Stimulated activated CD4-positive, alpha-beta T cell treated with anti-CD3 and anti-CD28 coated beads, Interleukin-1b, Interleukin-23, amount 100 ng/mL, for 1 hour (primary cell): Measurements from ENCODE around the gene KIAA1671.

Source experiments
- DNase-seq, 2 donors: peaks; one replicate each; pipeline ENCODE4 v3.0.0-alpha.2; 2020; ENCODE audit warnings: low read depth in 2 of 2

KIAA1671 gene

DNA sequence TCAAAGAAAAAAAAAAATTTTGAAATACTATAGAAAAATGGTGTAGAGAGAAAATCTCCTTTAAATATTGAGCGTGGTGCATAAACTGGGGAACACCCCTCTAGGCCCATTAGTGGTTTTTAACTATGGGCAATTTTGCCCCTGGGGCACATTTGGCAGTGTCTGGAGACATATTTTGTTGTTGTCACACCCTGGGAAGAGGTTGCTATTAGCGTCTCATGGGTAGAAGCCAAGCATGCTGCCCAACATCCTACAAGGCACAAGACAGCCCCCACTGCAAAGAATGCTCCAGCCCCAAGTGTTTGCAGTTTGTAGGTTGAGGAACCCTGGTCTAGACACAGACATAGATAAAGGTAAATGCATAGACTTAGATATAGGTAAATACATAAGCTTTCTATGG, 92.6 kb downstream of the KIAA1671 start:
- DNase-seq: no peak

DNA sequence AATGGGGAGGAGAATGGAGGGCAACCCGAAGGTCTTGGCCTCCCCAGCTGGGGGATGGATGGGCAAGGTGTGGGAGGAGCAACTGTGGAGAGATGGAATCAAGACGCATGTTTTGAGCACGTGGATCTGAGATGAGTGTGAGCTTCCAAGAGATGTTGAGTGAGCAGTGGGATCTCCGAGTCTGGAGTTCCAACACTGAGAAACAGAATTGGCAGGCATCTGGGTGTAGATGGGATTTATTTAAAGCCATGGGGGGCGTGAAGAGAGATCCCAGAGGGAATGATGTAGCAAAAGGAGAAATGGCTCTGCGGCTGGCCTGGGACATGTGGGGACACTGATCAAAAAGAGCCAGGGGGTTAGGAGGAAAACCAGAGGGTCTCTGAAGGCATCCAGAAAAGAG, 95.6 kb downstream of the KIAA1671 start:
- no peak for DNase-seq

GRCh38 chr22:25048659-25049647, 96.4 kb downstream of the KIAA1671 start:
- DNase-seq: peak; percentile 37 to 52

GRCh38 chr22:25049770-25050169, 97.3 kb downstream of the KIAA1671 start:
- DNase-seq: no peak

DNA sequence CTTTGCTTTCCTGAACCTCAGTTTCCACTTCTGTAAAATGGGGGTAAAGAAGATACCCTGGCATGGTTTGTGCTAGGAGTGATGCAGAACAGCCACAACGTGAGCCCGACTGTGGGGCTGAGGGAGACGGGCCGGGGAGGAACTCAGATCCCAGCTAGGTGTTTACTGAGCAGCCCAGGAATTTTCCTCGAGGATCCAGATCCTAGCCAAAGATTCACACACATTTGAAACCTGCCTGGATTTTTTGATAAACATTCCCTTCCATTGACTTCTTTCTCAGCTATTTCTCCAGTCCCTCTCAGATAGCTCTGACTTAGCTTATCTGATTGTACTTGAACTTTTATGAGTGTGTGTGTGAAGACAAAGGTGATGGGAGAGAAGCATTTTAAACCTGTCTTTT, 98.0 kb downstream of the KIAA1671 start:
- DNase-seq: no peak

GRCh38 chr22:25051073-25051472, 98.6 kb downstream of the KIAA1671 start:
- DNase-seq: no peak

GRCh38 chr22:25051983-25052710, 99.6 kb downstream of the KIAA1671 start:
- DNase-seq: no peak

GRCh38 chr22:25053153-25053805, 100.8 kb downstream of the KIAA1671 start:
- DNase-seq: no peak

- DNase-seq: no peak
These were observed 102.5 kb downstream of the KIAA1671 start for GRCh38 chr22:25054943-25055511.

GRCh38 chr22:25057013-25057881, 104.7 kb downstream of the KIAA1671 start:
- DNase-seq: peak; percentile 39 to 71

GRCh38 chr22:25059438-25059837, 106.9 kb downstream of the KIAA1671 start:
- DNase-seq: no peak

GRCh38 chr22:25060522-25061071, 108.1 kb downstream of the KIAA1671 start:
- DNase-seq: no peak

DNA sequence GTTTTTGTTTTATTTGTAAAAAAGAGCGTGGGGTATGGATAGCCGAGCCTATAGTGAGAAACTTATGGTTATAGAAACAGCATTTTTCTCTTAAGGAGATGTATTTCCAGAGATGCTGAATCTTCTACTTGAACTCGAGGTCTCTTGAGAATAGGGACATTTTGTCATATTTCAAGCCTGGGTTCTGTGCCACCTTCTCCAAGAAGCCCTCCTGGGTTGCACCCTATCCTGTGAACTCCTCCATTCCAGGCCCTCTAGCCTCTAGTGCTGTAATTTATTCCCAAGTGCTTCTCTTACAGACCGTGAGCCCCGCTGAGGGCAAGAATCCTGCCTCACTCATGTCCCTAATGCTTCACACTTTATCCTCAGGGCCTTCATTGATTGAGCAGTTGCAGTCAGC, 108.6 kb downstream of the KIAA1671 start:
- no peak for DNase-seq

- no peak for DNase-seq
These were observed 109.3 kb downstream of the KIAA1671 start for GRCh38 chr22:25061605-25062376.

GRCh38 chr22:25062386-25063085, 110.0 kb downstream of the KIAA1671 start:
- DNase-seq: peak in 1 of 2 donors; percentile 58

DNA sequence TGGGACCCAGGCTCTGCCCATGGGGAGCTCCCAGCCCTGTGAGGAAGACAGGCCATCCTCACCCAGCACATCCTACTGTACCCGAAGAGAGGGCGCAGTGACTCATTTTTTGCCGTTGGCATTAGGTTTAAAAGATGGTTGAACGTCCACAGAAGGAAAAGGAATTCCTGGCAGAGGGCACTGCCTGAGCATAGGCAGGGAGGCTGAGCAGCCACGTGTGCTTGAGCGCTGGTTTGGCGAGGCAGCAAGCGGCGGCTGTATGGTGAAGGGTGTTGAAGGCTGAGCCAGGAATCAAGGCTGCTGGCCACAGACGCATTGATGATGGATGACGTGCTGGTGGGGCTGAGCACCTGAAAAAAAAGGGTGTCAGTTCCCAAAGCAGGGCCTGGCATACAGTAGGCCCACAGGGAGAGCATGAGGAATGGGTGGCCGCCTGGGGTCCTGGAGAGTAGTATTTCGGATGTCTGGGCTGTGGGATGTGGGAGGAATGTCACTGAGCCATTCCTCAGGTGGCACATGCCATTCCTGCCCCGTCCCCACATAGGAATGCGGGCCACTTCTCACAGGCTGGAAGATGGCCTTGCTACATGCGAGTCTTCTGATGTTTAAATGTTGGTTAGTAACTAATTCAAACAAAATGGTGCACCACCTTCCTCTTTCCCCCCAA, 112.5 kb downstream of the KIAA1671 start:
- DNase-seq: no peak

GRCh38 chr22:25066861-25067435, 114.4 kb downstream of the KIAA1671 start:
- DNase-seq: no peak

DNA sequence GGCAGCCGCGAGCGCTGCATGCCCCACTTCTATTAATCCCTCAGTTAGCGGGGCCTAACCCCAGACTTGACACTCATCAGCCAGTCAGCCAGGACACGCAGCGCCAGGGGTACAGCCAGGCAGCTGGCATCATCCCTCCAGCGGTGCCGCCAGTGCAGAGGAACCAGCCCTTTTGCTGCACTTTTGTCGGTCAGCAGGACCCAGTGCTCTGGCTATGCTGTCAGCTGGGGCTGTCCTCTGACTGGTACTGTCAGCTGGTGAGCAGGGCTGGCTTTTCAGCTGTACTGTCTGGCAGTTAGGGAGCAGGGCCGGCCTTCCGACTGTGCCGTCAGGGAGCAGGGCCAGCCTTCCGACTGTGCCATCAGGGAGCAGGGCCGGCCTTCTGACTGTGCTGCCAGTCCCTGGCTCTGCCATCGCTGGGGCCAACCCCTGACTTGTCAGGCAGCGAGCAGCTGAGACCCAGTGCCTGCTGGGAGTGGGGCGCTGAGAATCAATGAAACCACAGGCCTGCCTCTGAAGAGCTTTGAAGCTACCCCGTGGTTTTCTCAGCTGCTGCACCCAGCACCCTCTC, 115.4 kb downstream of the KIAA1671 start:
- peak in 1 of 2 donors; percentile 69 for DNase-seq
